Activated CD8-positive, alpha-beta memory T cell treated with anti-CD3 and anti-CD28 coated beads, Interleukin-2, amount 50 U/mL, for 48 hours (primary cell): ENCODE measurements around the gene PRSS16.
"Not testable (repeated sequence)": the region's sequence is repeated elsewhere in the genome, so short reads cannot be mapped to it uniquely, and the experiment has no call there.

Experiments
- DNase-seq: peaks from one replicate; pipeline ENCODE4 v3.0.0-alpha.2; 2020

The PRSS16 gene

GRCh38 chr6:27248783-27249182 lies 1.3 kb downstream of the PRSS16 start:
- no peak for DNase-seq

- DNase-seq, result no peak
These were observed 3.0 kb downstream of the PRSS16 start for GRCh38 chr6:27250277-27251111.

GRCh38 chr6:27251112-27251605 lies 3.7 kb downstream of the PRSS16 start:
- DNase-seq, result peak; percentile 83

- peak; percentile 85 for DNase-seq
These were observed 4.2 kb downstream of the PRSS16 start for GRCh38 chr6:27251606-27252251.

- no peak for DNase-seq
These were observed 7.1 kb downstream of the PRSS16 start for GRCh38 chr6:27254566-27254965.

- DNase-seq, result no peak
These were observed 8.4 kb downstream of the PRSS16 start for GRCh38 chr6:27255866-27256265.

GRCh38 chr6:27260369-27260768 lies 12.9 kb downstream of the PRSS16 start:
- DNase-seq, result no peak

GRCh38 chr6:27260836-27261375 lies 13.4 kb downstream of the PRSS16 start:
- no peak for DNase-seq

GRCh38 chr6:27263886-27264285 lies 16.4 kb downstream of the PRSS16 start:
- no peak for DNase-seq

- not testable (repeated sequence) for DNase-seq
These were observed 19.5 kb downstream of the PRSS16 start for GRCh38 chr6:27267003-27267402.

GRCh38 chr6:27267857-27268434 lies 20.4 kb downstream of the PRSS16 start:
- no peak for DNase-seq

- no peak for DNase-seq
These were observed 21.3 kb downstream of the PRSS16 start for GRCh38 chr6:27268803-27269202.

GRCh38 chr6:27273783-27274182 lies 26.3 kb downstream of the PRSS16 start:
- no peak for DNase-seq

- DNase-seq, result peak; percentile 75
These were observed 27.8 kb downstream of the PRSS16 start for GRCh38 chr6:27275025-27275956.

GRCh38 chr6:27279513-27280063 lies 32.1 kb downstream of the PRSS16 start:
- no peak for DNase-seq

- DNase-seq, result peak; percentile 73
These were observed 32.6 kb downstream of the PRSS16 start for GRCh38 chr6:27280064-27280539.

- DNase-seq, result no peak
These were observed 33.1 kb downstream of the PRSS16 start for GRCh38 chr6:27280540-27281000.

- DNase-seq, result no peak
These were observed 33.6 kb downstream of the PRSS16 start for GRCh38 chr6:27281105-27281539.

GRCh38 chr6:27281569-27281968 lies 34.1 kb downstream of the PRSS16 start:
- DNase-seq, result no peak

- DNase-seq, result no peak
These were observed 35.8 kb downstream of the PRSS16 start for GRCh38 chr6:27283279-27283678.

- DNase-seq, result no peak
These were observed 38.6 kb downstream of the PRSS16 start for GRCh38 chr6:27286141-27286540.

GRCh38 chr6:27287751-27288135 lies 40.2 kb downstream of the PRSS16 start:
- no peak for DNase-seq
